Bronchial epithelial cell (primary cell): Measurements from ENCODE around the gene APEX1. TPM values are rescaled to one million over a fixed set of nuclear protein-coding genes. Genes with fewer than 3 reads are reported as not detected.
A peak's percentile ranks its signal among the peaks of the same experiment; 100 is the strongest.

ENCODE experiments used
- DNase-seq: peaks from one replicate; pipeline ENCODE4 v3.0.0-alpha.2; 2010; ENCODE audit warnings: low read depth
- FAIRE-seq: peaks from 2 replicates; lab custom pipeline; 2011; peaks lifted over from hg19 to GRCh38; lab: Jason Lieb, UNC
- H3K27me3 ChIP-seq: 2 replicates; pipeline ENCODE4 v1.5.1; 2011; ENCODE audit warnings: low read length; ENCODE audit not compliant: control insufficient read depth, insufficient read depth
- H3K36me3 ChIP-seq: 2 replicates; pipeline ENCODE4 v1.5.1; 2011; ENCODE audit warnings: low read length; ENCODE audit not compliant: control insufficient read depth, insufficient read depth
- H3K4me3 ChIP-seq: 2 replicates; pipeline ENCODE4 v1.5.1; 2011; ENCODE audit warnings: mild to moderate bottlenecking, low read depth, low read length, control low read depth
- total RNA-seq: library from RNA; depleted of rRNA; stranded (reverse); fragments of >200 nt; gene quantifications from 2 replicates; pipeline ENCODE4 v1.2.1, GENCODE V29; 2014
- TF ChIP-seq, protein P1 (sequence below): IDR thresholded peaks from 2 replicates; pipeline ENCODE4 v1.5.1; 2011; ENCODE audit warnings: mild to moderate bottlenecking, moderate library complexity, low read length, control low read depth, inconsistent platforms; ENCODE audit not compliant: insufficient read depth, severe bottlenecking

The APEX1 gene
- total RNA-seq, 1 donor from 2014 or later, result 56.1 TPM

DNA sequence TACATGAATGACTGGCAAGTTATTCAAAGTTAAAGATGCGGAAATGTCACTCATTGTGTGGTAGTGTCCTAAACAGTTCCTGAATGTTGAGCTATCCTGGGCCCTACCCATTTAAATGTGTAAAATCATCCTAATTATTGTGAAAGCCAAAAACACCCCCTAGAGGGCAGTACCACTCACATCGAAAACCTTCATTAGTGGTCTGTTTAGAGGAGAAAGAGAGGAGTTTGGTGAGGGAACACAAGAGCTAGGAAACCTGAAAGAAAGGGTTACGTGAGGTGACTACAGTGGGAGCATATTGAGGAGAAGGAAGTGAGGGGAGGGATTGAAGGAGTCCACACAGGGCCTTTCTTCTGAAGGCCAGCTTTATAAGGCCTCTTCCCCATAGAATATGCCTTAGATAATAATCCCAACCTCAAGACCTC lies 39.2 kb upstream of the APEX1 start:
- TF ChIP-seq, protein P1, sequence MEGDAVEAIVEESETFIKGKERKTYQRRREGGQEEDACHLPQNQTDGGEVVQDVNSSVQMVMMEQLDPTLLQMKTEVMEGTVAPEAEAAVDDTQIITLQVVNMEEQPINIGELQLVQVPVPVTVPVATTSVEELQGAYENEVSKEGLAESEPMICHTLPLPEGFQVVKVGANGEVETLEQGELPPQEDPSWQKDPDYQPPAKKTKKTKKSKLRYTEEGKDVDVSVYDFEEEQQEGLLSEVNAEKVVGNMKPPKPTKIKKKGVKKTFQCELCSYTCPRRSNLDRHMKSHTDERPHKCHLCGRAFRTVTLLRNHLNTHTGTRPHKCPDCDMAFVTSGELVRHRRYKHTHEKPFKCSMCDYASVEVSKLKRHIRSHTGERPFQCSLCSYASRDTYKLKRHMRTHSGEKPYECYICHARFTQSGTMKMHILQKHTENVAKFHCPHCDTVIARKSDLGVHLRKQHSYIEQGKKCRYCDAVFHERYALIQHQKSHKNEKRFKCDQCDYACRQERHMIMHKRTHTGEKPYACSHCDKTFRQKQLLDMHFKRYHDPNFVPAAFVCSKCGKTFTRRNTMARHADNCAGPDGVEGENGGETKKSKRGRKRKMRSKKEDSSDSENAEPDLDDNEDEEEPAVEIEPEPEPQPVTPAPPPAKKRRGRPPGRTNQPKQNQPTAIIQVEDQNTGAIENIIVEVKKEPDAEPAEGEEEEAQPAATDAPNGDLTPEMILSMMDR, result peak; percentile 52
- H3K36me3 ChIP-seq, result no peaks in the 10 kb centered on the region
- DNase-seq (peak; percentile 52), FAIRE-seq (no peak)
- H3K27me3 ChIP-seq, result no peaks in the 10 kb centered on the region
- H3K4me3 ChIP-seq, result no peak overlapping the region

DNA sequence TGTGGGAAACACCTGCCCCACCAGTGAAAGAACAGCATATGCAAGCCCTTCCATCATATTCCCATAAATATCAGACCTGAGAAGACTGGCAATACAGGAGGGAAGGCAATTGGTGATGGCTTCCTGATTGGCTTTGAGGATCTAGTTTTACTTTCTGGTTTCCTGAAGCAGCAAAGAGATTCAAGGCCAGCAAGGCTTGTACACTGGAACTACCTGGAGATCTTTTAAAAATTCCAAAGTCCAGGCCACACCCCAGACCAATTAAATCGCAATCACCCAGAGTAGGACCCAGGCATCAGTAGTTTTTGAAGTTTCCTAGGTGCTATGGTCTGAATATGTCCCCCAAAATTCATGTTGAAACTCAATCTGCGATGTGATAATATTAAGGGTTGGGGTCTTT lies 38.8 kb upstream of the APEX1 start:
- H3K27me3 ChIP-seq, result no peaks in the 10 kb centered on the region
- FAIRE-seq (no peak), DNase-seq (no peak)
- H3K4me3 ChIP-seq, result no peak overlapping the region
- no peaks in the 10 kb centered on the region for H3K36me3 ChIP-seq
- TF ChIP-seq, protein P1, result no peak

DNA sequence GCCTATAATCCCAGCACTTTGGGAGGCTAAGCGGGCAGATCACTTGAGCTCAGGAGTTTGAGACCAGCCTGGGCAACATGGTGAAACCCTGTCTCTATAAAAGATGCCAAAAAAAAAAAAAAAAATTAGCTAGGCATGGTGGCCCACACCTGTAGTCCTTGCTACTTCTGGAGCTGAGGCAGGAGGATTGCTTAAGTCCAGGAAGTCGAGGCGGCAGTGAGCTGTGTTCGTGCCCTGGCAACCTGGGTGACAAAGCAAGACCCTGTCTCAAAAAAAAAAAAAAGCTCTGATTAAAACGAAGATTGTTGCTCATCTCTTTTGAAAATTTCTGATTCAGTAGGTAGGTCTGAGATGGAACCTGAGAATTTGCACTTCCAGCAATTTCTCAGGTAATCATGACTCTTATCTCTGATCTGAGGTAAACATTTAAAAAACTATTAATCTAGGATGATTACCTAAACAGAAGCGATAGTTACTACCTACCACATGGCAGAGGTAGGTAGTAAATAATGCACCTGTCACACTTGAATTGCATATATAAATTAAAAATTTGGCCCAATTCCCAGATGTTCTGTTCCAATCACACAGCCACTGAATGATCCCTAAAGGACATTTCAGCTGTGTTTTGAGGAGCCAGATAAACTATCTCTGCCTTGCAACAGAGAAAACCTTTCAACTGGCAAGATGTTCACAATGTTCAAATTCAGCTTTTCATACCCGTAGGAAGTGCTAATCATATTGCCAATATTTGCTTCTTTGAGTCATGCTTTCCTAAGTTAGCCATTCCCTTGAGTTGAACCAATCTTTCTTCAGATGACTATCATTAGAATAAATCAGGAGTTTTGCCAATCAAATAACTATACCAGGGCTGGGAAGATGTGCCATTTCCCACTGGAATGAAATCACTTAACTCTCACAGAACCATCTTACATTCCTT lies 37.5 kb upstream of the APEX1 start:
- TF ChIP-seq, protein P1, result no peak
- FAIRE-seq (no peak), DNase-seq (peak; percentile 41)
- H3K27me3 ChIP-seq, result no peaks in the 10 kb centered on the region
- no peak overlapping the region for H3K4me3 ChIP-seq
- H3K36me3 ChIP-seq, result no peaks in the 10 kb centered on the region

DNA sequence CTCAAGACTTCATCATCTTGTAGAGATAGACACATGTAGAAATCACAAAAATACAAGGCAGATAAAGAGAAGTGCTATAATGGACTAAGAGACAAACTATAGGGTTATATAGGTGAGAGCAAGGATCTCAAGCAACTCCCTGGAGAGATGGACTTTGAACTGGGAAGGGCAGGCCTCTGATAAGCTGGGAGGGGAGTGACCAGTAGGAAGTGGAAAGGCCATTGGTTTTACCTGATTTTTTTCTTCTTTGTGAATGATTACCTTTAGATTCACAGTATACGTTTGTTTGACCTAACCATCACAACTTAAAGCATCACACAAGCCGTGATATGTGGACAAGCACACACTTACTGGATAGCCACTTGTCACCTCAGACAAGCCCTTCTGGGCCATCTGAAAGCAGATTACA lies 36.5 kb upstream of the APEX1 start:
- no peak overlapping the region for H3K4me3 ChIP-seq
- no peak for DNase-seq
- no peaks in the 10 kb centered on the region for H3K36me3 ChIP-seq
- no peak for FAIRE-seq
- TF ChIP-seq, protein P1, result no peak
- no peaks in the 10 kb centered on the region for H3K27me3 ChIP-seq

DNA sequence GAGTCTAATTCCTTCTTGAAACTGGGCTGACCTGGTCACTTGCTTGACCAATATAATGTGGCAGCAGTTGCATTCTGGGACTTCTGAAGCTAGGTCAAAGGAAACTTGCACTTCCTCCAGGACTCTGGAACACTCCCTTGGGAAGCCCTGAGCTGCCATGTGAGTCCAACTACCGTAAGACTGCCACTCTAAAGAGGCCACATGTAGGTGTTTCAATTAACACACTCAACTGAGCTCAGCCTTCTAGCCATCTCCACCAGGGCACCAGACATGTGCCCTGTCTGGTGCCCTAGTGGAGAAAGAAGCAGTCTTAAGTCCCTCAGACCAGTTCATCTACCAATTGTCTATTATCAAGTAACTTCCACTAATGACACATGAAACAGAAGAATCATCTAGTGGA lies 35.6 kb upstream of the APEX1 start:
- H3K27me3 ChIP-seq, result no peaks in the 10 kb centered on the region
- DNase-seq (no peak), FAIRE-seq (no peak)
- no peak overlapping the region for H3K4me3 ChIP-seq
- H3K36me3 ChIP-seq, result no peaks in the 10 kb centered on the region
- TF ChIP-seq, protein P1, result no peak
